Parathyroid adenoma (tissue), 2 donors: Measurements from ENCODE around the gene PAK6.
A peak's percentile ranks its signal among the peaks of the same experiment; 100 is the strongest.

ENCODE experiments used
- H2AFZ ChIP-seq: fragments of 300-600 bp; sonication (generic); one replicate; pipeline ENCODE4 v1.7.0; 2017; ENCODE audit warnings: antibody characterized with exemption, mild to moderate bottlenecking
- H3K27ac ChIP-seq: fragments of 300-600 bp; sonication (generic); one replicate; pipeline ENCODE4 v1.7.0; 2017
- H3K27me3 ChIP-seq: fragments of 300-600 bp; sonication (generic); one replicate; pipeline ENCODE4 v1.7.0; 2017; ENCODE audit warnings: low read length; ENCODE audit not compliant: control insufficient read depth, insufficient read depth
- H3K36me3 ChIP-seq: fragments of 300-600 bp; sonication (generic); one replicate; pipeline ENCODE4 v1.7.0; 2017; ENCODE audit warnings: low read length; ENCODE audit not compliant: control insufficient read depth, insufficient read depth
- H3K4me1 ChIP-seq: fragments of 300-600 bp; sonication (generic); one replicate; pipeline ENCODE4 v1.7.0; 2017; ENCODE audit warnings: control low read depth
- H3K4me2 ChIP-seq: fragments of 300-600 bp; sonication (generic); one replicate; pipeline ENCODE4 v1.7.0; 2017; ENCODE audit warnings: low read length
- H3K4me3 ChIP-seq: fragments of 300-600 bp; sonication (generic); one replicate; pipeline ENCODE4 v1.7.0; 2017; ENCODE audit warnings: low read depth, low read length
- H3K79me2 ChIP-seq: fragments of 300-600 bp; sonication (generic); one replicate; pipeline ENCODE4 v1.7.0; 2017; ENCODE audit warnings: control low read depth
- H3K9ac ChIP-seq: fragments of 300-600 bp; sonication (generic); one replicate; pipeline ENCODE4 v1.7.0; 2017; ENCODE audit warnings: mild to moderate bottlenecking
- H3K9me3 ChIP-seq: fragments of 300-600 bp; sonication (generic); one replicate; pipeline ENCODE4 v1.7.0; 2017; ENCODE audit warnings: low read length; ENCODE audit not compliant: control insufficient read depth
- CTCF ChIP-seq: fragments of 300-600 bp; sonication (generic); IDR thresholded peaks from one replicate; pipeline ENCODE4 v1.7.0; 2017; ENCODE audit warnings: antibody characterized with exemption, mild to moderate bottlenecking
- donor health status: primary hyperparathyroidism.

Gene PAK6

DNA sequence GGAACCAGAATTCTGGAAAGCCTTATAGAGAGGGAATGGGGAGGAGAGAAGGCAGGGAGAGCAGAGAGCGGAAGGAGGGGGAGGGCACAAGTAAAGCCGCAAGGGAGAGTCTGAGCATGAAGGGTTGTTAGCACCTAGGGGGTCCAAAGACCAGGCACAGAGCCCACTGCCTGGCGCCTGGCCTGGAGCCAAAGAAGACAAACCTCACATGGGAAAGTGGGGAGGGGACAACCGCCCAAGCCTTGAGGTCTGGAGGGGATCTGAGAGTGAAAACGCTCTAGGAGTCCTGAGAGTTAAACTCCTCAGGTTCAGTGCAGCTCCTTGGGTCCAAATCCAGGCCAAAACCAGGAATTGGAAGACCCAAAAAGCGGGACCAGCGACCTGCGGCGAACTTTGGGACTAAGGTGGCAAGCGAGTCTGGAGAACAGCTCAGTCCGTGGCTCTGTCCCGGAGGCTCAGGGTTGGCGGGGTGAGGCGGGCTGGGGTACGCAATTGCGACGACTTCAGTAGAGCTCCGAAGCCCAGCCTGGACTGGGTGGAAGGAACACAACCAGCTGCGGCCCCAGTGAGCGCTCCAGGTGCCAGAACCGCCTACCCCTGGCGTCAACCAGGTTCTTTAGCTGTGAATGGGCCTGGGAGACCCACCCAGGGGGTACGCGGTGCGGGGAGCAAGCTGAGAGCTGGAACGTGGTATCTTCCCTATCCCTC lies 83.8 kb downstream of the PAK6 start:
- H3K79me2 ChIP-seq: no peaks in the 10 kb centered on the region
- no peak overlapping the region for H3K27ac ChIP-seq
- H3K4me1 ChIP-seq: peaks cover 3% of the 10 kb centered on the region
- H3K4me2 ChIP-seq: peak overlapping the region; percentile 62
- no peaks in the 10 kb centered on the region for H3K9me3 ChIP-seq
- H3K9ac ChIP-seq: no peak overlapping the region
- H3K4me3 ChIP-seq: no peak overlapping the region
- H2AFZ ChIP-seq: peak overlapping the region; percentile 69
- H3K36me3 ChIP-seq: no peaks in the 10 kb centered on the region
- H3K27me3 ChIP-seq: no peaks in the 10 kb centered on the region
- TF ChIP-seq CTCF: no peak

DNA sequence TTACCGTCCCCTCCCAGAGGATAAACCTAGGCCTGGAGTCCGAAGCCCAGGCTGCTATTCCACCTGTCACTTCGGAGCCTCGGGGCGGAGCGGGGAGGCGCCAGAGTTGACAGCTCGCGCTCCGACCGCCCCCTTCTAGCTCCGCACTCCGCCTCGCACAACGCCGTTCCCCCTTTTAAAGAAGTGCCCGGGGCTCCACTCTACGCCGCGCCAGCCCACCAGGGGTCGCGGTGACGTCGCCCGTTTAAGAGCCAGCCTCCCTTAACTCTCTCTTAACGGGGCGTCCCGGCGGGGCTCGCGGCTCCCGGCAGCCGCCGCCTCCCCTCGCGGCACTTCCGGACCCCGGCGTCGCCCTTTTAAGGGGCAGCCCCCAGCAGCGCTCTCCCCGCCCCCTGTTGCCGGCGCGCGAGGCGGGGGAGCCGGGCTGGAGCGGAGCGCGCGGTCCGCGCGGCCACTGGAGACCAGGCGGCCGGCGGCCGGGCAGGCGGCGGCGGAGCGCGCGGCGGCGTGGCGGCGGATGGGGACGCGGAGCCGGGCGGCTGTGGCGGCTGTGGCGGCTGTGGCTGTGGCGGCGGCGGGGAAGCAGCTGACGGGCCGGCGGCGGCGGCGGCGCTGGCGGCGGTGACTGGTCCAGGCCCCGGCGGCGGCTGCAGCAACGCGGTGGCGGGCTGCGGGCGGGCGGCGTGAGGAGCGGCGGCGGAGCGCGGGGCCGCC lies 84.5 kb downstream of the PAK6 start, which contains the start of gene INAFM2:
INAFM2 (plus strand) TSS at position 454 of the 714 bp plus-strand sequence. CDS start 364 bp downstream, outside the sequence.
- peak; percentile 62 for TF ChIP-seq CTCF
- H3K9ac ChIP-seq: no peak within 1 kb of the TSS
- H3K4me1 ChIP-seq: peaks cover 3% of the 10 kb centered on the region
- no peak within 1 kb of the TSS for H3K27ac ChIP-seq
- no peaks in the 10 kb centered on the region for H3K36me3 ChIP-seq
- no peaks in the 10 kb centered on the region for H3K27me3 ChIP-seq
- H3K9me3 ChIP-seq: no peaks in the 10 kb centered on the region
- H3K79me2 ChIP-seq: no peaks in the 10 kb centered on the region
- H3K4me3 ChIP-seq: peak within 1 kb of the TSS; percentile 51
- H2AFZ ChIP-seq: peak within 1 kb of the TSS; percentile 69
- peak within 1 kb of the TSS; percentile 78 for H3K4me2 ChIP-seq

- no peaks in the 10 kb centered on the region for H3K36me3 ChIP-seq
- peak overlapping the region; percentile 51 for H3K4me3 ChIP-seq
- H3K27me3 ChIP-seq: no peaks in the 10 kb centered on the region
- no peak overlapping the region for H3K27ac ChIP-seq
- no peaks in the 10 kb centered on the region for H3K79me2 ChIP-seq
- H3K4me1 ChIP-seq: peaks cover 3% of the 10 kb centered on the region
- no peaks in the 10 kb centered on the region for H3K9me3 ChIP-seq
- no peak overlapping the region for H3K9ac ChIP-seq
- peak overlapping the region; percentile 78 for H3K4me2 ChIP-seq
- peak overlapping the region; percentile 50 for H2AFZ ChIP-seq
- TF ChIP-seq CTCF: no peak
Observed at GRCh38 chr15:40323953-40324937, 85.4 kb downstream of the PAK6 start.

DNA sequence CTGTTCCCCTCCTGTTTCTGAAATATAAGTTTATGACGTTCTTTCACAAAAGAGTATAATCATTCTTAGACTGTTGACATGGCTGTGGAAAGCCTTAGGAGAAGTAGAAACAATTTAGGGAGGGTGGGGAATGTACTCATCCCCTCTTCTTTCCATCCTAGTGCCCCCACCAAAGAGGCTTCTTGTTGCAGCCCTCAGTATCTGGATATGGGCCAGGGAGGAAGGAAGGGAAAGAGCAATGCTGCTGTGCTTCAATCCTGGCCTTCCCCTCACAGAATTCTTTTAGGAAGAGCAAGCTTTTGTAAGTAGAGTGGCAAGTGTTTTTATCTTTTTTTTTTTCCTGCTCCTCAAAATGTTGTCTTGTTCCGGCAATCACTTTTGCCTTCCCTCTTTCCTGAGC lies 86.3 kb downstream of the PAK6 start:
- Histone ChIP-seq H3K4me2 (peak overlapping the region; percentile 78), H3K36me3 (no peaks in the 10 kb centered on the region), H2AFZ (no peak overlapping the region), H3K9me3 (no peaks in the 10 kb centered on the region), H3K27ac (no peak overlapping the region), H3K4me1 (peaks cover 3% of the 10 kb centered on the region), H3K9ac (no peak overlapping the region), H3K4me3 (no peak overlapping the region), H3K27me3 (no peaks in the 10 kb centered on the region), H3K79me2 (no peaks in the 10 kb centered on the region)
- TF ChIP-seq CTCF: no peak
